ENCODE data around the gene SSTR4. TPM values are rescaled to one million over a fixed set of nuclear protein-coding genes. Genes with fewer than 3 reads are reported as not detected.

The SSTR4 gene
- total RNA-seq, 1 experiment from 2014 or later: not detected

GRCh38 chr20:23085436-23086055 is 50.4 kb downstream of the SSTR4 start:
- intact Hi-C loops (cut with micrococcal nuclease; ENCODE audit: unreplicated experiment) (no loop called here), in situ Hi-C loops (cut with HindIII; ENCODE audit: low pct_unique_long_range_greater_than_20kb, low sequenced_read_pairs) (no loop called here)
- H3K27ac ChIP-seq (ENCODE audit: low read length): no peak overlapping the region
- DNase-seq (ENCODE audit: low read depth, low spot score) (no peak), ATAC-seq (no peak)
- no peaks in the 10 kb centered on the region for H3K9me3 ChIP-seq (ENCODE audit: control insufficient read depth, insufficient read depth, low read depth, low read length)
- POLR2A ChIA-PET: no interaction called here
- BruUV-seq (replicated peaks): no TSS peak
- TF ChIP-seq TCF7L2 (IDR thresholded peaks at IDR 0.05; ENCODE audit: low read depth, low read length) (no peak), CTCF (IDR thresholded peaks at IDR 0.05) (no peak), REST (IDR thresholded peaks at IDR 0.05; ENCODE audit: insufficient read depth in 1 of 2, low read depth in 2 of 2, low read length in 1 of 2) (no peak), SIN3A (IDR thresholded peaks at IDR 0.05; ENCODE audit: borderline replicate concordance, insufficient read depth, low read depth, low read length) (no peak), POLR2AphosphoS5 (IDR thresholded peaks at IDR 0.05; ENCODE audit: low read depth, low read length) (no peak)
- no peaks in the 10 kb centered on the region for H3K27me3 ChIP-seq (ENCODE audit: control insufficient read depth, insufficient read depth, low read length)
- H3K4me3 ChIP-seq (ENCODE audit: low read depth in 2 of 2, low read length in 2 of 2): no peak overlapping the region
- no peaks in the 10 kb centered on the region for H3K4me1 ChIP-seq (ENCODE audit: control insufficient read depth, insufficient read depth, low read length)
- no peaks in the 10 kb centered on the region for H3K36me3 ChIP-seq (ENCODE audit: control insufficient read depth, insufficient read depth, low read length)
- CTCF ChIA-PET: no interaction called here

GRCh38 chr20:23086056-23086566 is 51.0 kb downstream of the SSTR4 start, which contains the start of gene CD93:
TSS of gene CD93 (minus strand) at chr20:23086324. CDS start at chr20:23086192, 132 bp downstream.
- no peak within 1 kb of the TSS for H3K4me3 ChIP-seq (ENCODE audit: low read depth in 2 of 2, low read length in 2 of 2)
- ATAC-seq (no peak), DNase-seq (ENCODE audit: low read depth, low spot score) (no peak)
- no peaks in the 10 kb centered on the region for H3K36me3 ChIP-seq (ENCODE audit: control insufficient read depth, insufficient read depth, low read length)
- no peaks in the 10 kb centered on the region for H3K4me1 ChIP-seq (ENCODE audit: control insufficient read depth, insufficient read depth, low read length)
- POLR2A ChIA-PET: no interaction called here
- no peak within 1 kb of the TSS for H3K27ac ChIP-seq (ENCODE audit: low read length)
- no TSS peak for BruUV-seq (replicated peaks)
- intact Hi-C loops (cut with micrococcal nuclease; ENCODE audit: unreplicated experiment): no loop called here
- CTCF ChIA-PET: no interaction called here
- TF ChIP-seq TCF7L2 (IDR thresholded peaks at IDR 0.05; ENCODE audit: low read depth, low read length) (no peak), REST (IDR thresholded peaks at IDR 0.05; ENCODE audit: insufficient read depth in 1 of 2, low read depth in 2 of 2, low read length in 1 of 2) (no peak), CTCF (IDR thresholded peaks at IDR 0.05) (no peak), POLR2AphosphoS5 (IDR thresholded peaks at IDR 0.05; ENCODE audit: low read depth, low read length) (no peak), SIN3A (IDR thresholded peaks at IDR 0.05; ENCODE audit: borderline replicate concordance, insufficient read depth, low read depth, low read length) (no peak)
- no peaks in the 10 kb centered on the region for H3K27me3 ChIP-seq (ENCODE audit: control insufficient read depth, insufficient read depth, low read length)
- H3K9me3 ChIP-seq (ENCODE audit: control insufficient read depth, insufficient read depth, low read depth, low read length): no peaks in the 10 kb centered on the region
- in situ Hi-C loops (cut with HindIII; ENCODE audit: low pct_unique_long_range_greater_than_20kb, low sequenced_read_pairs): no loop called here

Measured in Panc1 (cell line).